ENCODE measurements around the gene CACNB4. TPM values are rescaled to one million over a fixed set of nuclear protein-coding genes. Genes with fewer than 3 reads are reported as not detected.

CACNB4 gene
- polyA plus RNA-seq, 1 donor from 2014 or later: 29.0 TPM

- no peaks in the 10 kb centered on the region for H3K36me3 ChIP-seq (ENCODE audit: insufficient read depth, low read length)
- H3K9ac ChIP-seq (ENCODE audit: low read length): no peak overlapping the region
- H3K79me2 ChIP-seq (replicated peaks; ENCODE audit: insufficient read depth, low read length): no peaks in the 10 kb centered on the region
- H3F3A ChIP-seq (ENCODE audit: insufficient read depth, low read length, poor library complexity, severe bottlenecking): no peaks in the 10 kb centered on the region
- H3K4me2 ChIP-seq (ENCODE audit: low read length): no peak overlapping the region
- no peaks in the 10 kb centered on the region for H3K9me3 ChIP-seq (ENCODE audit: low read length)
- no peak overlapping the region for H3K4me3 ChIP-seq (ENCODE audit: low read length)
- H4K20me1 ChIP-seq (ENCODE audit: insufficient read depth): no peaks in the 10 kb centered on the region
- no peak overlapping the region for H3K27ac ChIP-seq (ENCODE audit: low read length)
- no peak overlapping the region for H2AFZ ChIP-seq (ENCODE audit: low read depth, low read length)
- TF ChIP-seq EZH2 (IDR thresholded peaks at IDR 0.05; ENCODE audit: borderline replicate concordance, insufficient read depth, low read length, poor library complexity, severe bottlenecking) (no peak), POLR2AphosphoS5 (IDR thresholded peaks at IDR 0.05) (no peak), REST (IDR thresholded peaks at IDR 0.05; ENCODE audit: borderline replicate concordance) (no peak), TAF1 (IDR thresholded peaks at IDR 0.05; ENCODE audit: low read depth) (no peak), RAD21 (conservative IDR thresholded peaks at IDR 0.05) (no peak), EP300 (conservative IDR thresholded peaks at IDR 0.05; ENCODE audit: poor library complexity, severe bottlenecking) (no peak)
- no peaks in the 10 kb centered on the region for H3K27me3 ChIP-seq (ENCODE audit: insufficient read depth, low read depth, low read length)
- H3K9me2 ChIP-seq (ENCODE audit: insufficient read depth, low read length): no peaks in the 10 kb centered on the region
Observed at GRCh38 chr2:152126664-152127063, 27.8 kb upstream of the CACNB4 start.

- Histone ChIP-seq H3K4me3 (ENCODE audit: low read length) (no peak overlapping the region), H3K9me3 (ENCODE audit: low read length) (no peaks in the 10 kb centered on the region), H3K27ac (ENCODE audit: low read length) (no peak overlapping the region), H3K27me3 (ENCODE audit: insufficient read depth, low read depth, low read length) (no peaks in the 10 kb centered on the region), H3K4me2 (ENCODE audit: low read length) (no peak overlapping the region), H4K20me1 (ENCODE audit: insufficient read depth) (no peaks in the 10 kb centered on the region), H3F3A (ENCODE audit: insufficient read depth, low read length, poor library complexity, severe bottlenecking) (no peaks in the 10 kb centered on the region), H3K36me3 (ENCODE audit: insufficient read depth, low read length) (no peaks in the 10 kb centered on the region), H3K9me2 (ENCODE audit: insufficient read depth, low read length) (no peaks in the 10 kb centered on the region), H3K9ac (ENCODE audit: low read length) (no peak overlapping the region), H3K79me2 (replicated peaks; ENCODE audit: insufficient read depth, low read length) (no peaks in the 10 kb centered on the region), H2AFZ (ENCODE audit: low read depth, low read length) (no peak overlapping the region)
- TF ChIP-seq MXI1 (conservative IDR thresholded peaks at IDR 0.05; ENCODE audit: poor library complexity, severe bottlenecking) (no peak), EP300 (conservative IDR thresholded peaks at IDR 0.05; ENCODE audit: poor library complexity, severe bottlenecking) (no peak), TAF1 (IDR thresholded peaks at IDR 0.05; ENCODE audit: low read depth) (no peak)
Observed at GRCh38 chr2:152122161-152122560, 23.3 kb upstream of the CACNB4 start.

- Histone ChIP-seq H3K79me2 (replicated peaks; ENCODE audit: insufficient read depth, low read length) (no peaks in the 10 kb centered on the region), H4K20me1 (ENCODE audit: insufficient read depth) (no peaks in the 10 kb centered on the region), H3F3A (ENCODE audit: insufficient read depth, low read length, poor library complexity, severe bottlenecking) (no peaks in the 10 kb centered on the region), H3K4me2 (ENCODE audit: low read length) (no peak overlapping the region), H3K27me3 (ENCODE audit: insufficient read depth, low read depth, low read length) (no peaks in the 10 kb centered on the region), H3K9ac (ENCODE audit: low read length) (no peak overlapping the region), H3K9me2 (ENCODE audit: insufficient read depth, low read length) (no peaks in the 10 kb centered on the region), H3K27ac (ENCODE audit: low read length) (peak overlapping the region; percentile 31), H3K36me3 (ENCODE audit: insufficient read depth, low read length) (no peaks in the 10 kb centered on the region), H3K9me3 (ENCODE audit: low read length) (no peaks in the 10 kb centered on the region), H2AFZ (ENCODE audit: low read depth, low read length) (no peak overlapping the region), H3K4me3 (ENCODE audit: low read length) (no peak overlapping the region)
- TF ChIP-seq MXI1 (conservative IDR thresholded peaks at IDR 0.05; ENCODE audit: poor library complexity, severe bottlenecking) (no peak), POLR2AphosphoS5 (IDR thresholded peaks at IDR 0.05) (peak; percentile 49), REST (IDR thresholded peaks at IDR 0.05; ENCODE audit: borderline replicate concordance) (peak; percentile 15), EP300 (conservative IDR thresholded peaks at IDR 0.05; ENCODE audit: poor library complexity, severe bottlenecking) (peak; percentile 58), CTCF (IDR thresholded peaks at IDR 0.05; ENCODE audit: poor library complexity, severe bottlenecking) (peak; percentile 17)
Observed at GRCh38 chr2:152120430-152120829, 21.6 kb upstream of the CACNB4 start.
